ENCODE results near the gene GRK2.
"Not testable (repeated sequence)": the region's sequence is repeated elsewhere in the genome, so short reads cannot be mapped to it uniquely, and the experiment has no call there.

The GRK2 gene

DNA sequence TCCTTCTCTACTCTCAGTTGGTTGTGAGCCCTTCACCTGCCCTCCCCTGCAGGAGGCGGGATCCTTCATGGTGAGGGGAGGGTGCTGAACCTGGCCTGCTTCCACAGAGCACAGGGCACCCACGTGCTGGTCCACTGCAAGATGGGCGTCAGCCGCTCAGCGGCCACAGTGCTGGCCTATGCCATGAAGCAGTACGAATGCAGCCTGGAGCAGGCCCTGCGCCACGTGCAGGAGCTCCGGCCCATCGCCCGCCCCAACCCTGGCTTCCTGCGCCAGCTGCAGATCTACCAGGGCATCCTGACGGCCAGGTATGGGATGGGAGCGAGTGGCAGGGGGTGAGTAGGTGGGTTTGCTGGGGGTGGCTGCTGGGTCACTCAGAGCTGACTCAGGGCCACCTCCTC is 43.4 kb downstream of the GRK2 start:
- no peak for FAIRE-seq

DNA sequence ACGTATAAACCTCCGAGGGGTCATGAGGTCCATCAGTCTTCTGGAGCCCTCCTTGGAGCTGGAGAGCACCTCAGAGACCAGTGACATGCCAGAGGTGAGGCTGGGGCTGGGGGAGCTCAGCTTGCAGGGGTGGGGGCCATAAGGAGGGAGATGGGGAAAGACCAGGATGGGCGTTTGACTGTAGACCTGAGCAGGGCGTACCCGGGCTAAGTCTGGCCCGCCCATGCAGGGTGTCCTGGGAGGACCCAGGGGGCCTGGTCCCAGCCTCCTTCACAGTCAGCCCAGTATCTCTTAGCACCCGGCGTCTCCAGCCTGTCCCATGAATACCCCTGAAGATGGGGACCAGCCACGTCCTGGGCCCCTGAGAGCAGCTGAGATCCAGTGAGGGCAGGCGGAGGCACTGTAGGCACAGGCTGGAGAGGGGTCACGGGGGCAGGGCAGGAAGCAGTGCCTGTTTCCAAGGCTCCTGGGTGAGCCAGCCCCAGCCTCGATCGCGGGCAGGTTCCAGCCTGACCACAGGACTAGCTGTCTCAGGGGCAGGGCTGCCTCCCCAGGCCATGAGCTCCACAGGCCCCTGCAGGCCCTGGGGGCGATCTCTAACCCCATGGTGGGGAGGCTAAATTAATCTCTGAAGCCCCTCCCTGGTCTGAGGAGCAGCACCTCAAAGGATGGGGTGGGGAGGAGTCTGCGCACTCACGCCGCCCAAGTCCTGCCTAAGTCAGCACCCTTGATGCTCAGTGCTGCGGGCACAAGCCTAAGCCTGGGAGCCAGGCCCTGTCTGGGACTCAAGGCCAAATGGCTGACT is 44.2 kb downstream of the GRK2 start:
- DNase-seq (ENCODE audit: insufficient read length, low spot score) (no peak), FAIRE-seq (no peak)
- no peak for TF ChIP-seq POLR2A (IDR thresholded peaks at IDR 0.05; ENCODE audit: low read depth, low read length)

More for the DNA sequence above, 43.4 kb downstream of the GRK2 start:
- no peak for DNase-seq (ENCODE audit: insufficient read length, low spot score)
- no peak for TF ChIP-seq POLR2A (IDR thresholded peaks at IDR 0.05; ENCODE audit: low read depth, low read length)

DNA sequence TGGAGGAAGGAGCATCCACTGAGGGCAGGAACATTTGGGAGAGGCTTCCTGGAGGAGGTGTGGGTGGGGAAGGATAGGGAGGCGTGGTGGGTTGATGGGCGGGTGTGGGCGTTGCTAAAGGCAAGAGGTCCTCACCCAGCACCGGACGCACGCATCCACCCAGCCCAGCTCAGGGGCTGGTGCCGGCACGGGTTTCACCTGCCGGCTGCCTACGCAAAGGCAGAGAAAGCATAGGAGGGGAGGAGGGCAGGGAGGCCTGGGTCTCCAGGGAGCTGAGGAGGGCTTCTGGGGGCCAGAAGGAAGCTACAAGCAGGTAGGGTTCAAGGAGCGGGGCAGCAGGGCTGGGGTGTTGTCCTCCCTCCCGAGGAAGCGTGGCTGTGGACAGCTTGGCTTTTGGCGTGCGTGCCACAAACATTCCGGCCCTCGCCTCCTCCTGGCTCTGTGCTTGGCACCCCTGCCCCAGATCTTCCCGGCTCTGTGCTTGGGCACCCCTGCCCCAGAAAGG is 44.8 kb downstream of the GRK2 start:
- FAIRE-seq (no peak), DNase-seq (ENCODE audit: insufficient read length, low spot score) (no peak)
- no peak for TF ChIP-seq POLR2A (IDR thresholded peaks at IDR 0.05; ENCODE audit: low read depth, low read length)

DNA sequence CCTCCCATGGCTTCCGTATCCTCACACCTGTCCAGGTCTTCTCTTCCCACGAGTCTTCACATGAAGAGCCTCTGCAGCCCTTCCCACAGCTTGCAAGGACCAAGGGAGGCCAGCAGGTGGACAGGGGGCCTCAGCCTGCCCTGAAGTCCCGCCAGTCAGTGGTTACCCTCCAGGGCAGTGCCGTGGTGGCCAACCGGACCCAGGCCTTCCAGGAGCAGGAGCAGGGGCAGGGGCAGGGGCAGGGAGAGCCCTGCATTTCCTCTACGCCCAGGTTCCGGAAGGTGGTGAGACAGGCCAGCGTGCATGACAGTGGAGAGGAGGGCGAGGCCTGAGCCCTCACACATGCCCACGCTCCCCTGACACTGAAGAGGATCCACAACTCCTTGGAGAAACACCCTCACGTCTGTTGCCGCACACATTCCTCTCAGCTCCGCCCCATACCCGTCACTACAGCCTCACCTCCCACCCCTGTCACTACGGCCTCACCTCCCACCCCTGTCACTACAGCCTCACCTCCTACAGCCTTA is 45.3 kb downstream of the GRK2 start:
- no peak for FAIRE-seq
- no peak for DNase-seq (ENCODE audit: insufficient read length, low spot score)
- no peak for TF ChIP-seq POLR2A (IDR thresholded peaks at IDR 0.05; ENCODE audit: low read depth, low read length)

DNA sequence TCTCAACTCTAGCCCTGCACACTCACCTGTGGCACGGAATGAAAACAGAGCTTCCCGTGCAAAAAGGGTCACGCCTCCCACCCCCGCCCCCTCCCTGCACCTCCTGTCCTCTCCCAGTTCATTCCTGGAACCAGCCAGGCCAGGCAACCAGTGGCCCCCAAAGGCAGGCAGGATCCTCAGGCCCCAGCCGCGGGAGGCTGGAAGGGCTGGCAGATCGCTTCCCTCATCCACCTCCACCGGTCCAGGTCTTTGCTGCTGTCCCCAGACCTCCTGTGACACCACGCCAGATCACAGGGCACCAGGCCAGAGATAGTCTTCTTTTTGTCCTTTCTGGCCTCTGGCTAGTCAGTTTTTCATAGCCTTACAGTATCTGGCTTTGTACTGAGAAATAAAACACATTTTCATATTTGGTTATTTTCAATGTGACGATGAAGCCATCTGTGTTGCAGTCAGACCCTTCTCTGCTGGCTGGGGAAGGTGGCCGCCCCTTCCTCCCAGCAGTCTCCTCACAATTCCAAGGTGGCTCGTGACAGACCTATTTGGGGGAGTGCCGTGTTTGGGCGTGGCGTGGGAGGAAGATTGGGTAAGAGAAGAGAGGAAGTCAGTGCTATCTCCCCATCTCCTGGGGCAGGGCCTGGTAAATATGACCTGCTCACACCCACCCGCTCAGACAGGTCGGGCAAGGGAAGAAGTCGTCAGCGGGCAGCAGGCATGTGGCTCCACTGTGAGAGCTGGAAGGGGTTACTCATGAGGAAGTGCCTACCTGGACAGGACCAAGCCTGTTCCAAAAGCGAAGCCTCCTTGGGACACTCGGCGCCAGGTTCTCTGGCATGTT is 46.1 kb downstream of the GRK2 start:
- no peak for TF ChIP-seq POLR2A (IDR thresholded peaks at IDR 0.05; ENCODE audit: low read depth, low read length)
- FAIRE-seq (no peak), DNase-seq (ENCODE audit: insufficient read length, low spot score) (no peak)

DNA sequence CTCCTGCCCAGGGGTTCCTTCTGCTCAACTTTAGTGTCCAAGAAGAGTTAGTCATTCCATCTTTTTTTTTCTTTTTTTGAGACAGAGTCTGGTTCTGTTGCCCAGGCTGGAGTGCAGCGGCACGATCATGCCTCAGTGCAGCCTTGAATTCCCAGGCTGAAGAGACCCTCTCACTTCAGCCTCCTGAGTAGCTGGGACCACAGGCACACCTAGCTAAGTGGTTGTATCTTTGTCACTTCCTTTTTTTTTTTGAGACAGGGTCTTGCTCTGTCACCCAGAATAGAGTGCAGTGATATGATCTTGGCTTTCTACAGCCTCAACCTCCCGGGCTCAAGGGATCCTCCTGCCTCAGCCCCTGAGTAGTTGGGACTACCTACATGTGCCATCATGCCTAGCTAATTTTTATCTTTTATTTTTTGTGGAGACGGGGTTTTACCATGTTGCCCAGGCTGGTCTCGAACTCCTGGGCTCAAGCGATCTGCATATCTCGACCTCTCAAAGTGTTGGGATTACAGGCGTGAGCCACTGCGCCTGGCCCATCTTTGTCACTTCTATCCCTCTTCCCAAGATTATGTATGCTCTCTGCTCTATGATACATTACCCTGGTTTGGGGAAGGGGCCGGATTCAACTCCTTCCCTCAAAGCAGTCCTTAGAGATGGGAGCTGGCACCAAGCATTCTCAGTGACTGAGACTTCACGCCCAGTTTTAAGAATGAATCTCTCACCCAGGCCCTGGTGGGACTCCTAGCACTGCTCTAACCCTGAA is 47.0 kb downstream of the GRK2 start:
- TF ChIP-seq POLR2A (IDR thresholded peaks at IDR 0.05; ENCODE audit: low read depth, low read length) = no peak
- FAIRE-seq (no peak), DNase-seq (ENCODE audit: insufficient read length, low spot score) (no peak)

DNA sequence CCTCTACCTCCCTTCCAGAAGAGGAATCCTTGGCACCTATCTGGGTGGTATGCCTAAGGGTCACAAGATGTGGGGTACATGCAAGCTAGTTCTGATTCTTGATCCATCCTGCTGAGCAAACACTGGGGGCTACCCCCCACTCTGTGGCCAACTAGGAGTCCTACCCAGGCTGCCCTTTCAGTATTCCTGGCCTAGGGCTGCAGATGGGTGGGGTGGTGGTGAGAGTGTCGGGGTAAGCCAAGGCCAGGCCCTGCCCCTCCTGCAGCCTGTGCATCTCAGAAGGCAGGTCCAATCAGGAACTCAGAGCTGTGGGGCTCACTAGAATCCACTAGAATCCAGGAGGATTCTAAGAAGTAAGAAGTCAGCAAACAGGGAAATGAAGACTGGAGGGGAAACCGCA is 47.9 kb downstream of the GRK2 start:
- no peak for FAIRE-seq
- no peak for DNase-seq (ENCODE audit: insufficient read length, low spot score)
- TF ChIP-seq POLR2A (IDR thresholded peaks at IDR 0.05; ENCODE audit: low read depth, low read length) = no peak

DNA sequence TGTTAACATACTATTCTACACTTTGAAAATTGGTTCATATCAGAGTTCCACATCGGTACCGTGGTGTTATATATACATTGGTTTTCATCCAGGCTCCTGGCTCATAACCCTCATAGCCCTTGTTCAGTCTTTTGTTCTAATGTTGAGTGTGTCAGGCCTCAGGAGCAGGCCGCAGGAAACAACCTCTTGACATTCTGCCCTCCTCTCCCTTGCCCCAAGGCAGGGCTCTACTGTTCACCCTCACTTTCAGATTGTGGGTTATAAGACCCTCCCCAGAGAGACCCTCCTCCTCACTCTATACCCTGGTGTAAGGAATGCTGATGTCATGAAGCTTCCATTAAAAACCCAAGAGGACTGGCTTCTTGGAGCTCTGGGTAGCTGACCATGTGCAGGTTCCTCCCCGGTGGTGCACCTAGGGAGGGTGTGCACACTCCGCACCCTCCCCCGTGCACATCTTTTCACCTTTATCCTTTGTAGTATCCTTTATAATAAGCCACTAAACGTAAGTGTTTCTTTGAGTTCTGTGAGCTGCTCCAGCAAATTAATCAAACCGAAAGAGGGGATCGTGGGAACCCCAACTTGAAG is 49.1 kb downstream of the GRK2 start:
- DNase-seq (ENCODE audit: insufficient read length, low spot score) (no peak), FAIRE-seq (no peak)
- no peak for TF ChIP-seq POLR2A (IDR thresholded peaks at IDR 0.05; ENCODE audit: low read depth, low read length)

DNA sequence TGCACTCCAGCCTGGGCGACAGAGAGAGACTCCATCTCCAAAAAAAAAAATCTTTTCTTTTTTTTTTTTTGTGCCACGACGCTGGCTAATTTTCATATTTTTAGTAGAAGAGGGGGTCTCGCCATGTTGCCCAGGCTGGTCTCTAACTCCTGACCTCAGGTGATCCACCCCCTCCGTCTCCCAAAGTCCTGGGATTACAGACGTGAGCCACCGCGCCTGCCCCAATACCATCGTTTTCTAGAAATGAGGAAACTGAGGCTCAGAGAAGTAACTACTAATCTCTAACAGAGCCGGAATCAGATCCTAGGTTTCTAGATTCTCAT is 50.6 kb downstream of the GRK2 start:
- TF ChIP-seq POLR2A (IDR thresholded peaks at IDR 0.05; ENCODE audit: low read depth, low read length) = no peak
- no peak for FAIRE-seq

DNA sequence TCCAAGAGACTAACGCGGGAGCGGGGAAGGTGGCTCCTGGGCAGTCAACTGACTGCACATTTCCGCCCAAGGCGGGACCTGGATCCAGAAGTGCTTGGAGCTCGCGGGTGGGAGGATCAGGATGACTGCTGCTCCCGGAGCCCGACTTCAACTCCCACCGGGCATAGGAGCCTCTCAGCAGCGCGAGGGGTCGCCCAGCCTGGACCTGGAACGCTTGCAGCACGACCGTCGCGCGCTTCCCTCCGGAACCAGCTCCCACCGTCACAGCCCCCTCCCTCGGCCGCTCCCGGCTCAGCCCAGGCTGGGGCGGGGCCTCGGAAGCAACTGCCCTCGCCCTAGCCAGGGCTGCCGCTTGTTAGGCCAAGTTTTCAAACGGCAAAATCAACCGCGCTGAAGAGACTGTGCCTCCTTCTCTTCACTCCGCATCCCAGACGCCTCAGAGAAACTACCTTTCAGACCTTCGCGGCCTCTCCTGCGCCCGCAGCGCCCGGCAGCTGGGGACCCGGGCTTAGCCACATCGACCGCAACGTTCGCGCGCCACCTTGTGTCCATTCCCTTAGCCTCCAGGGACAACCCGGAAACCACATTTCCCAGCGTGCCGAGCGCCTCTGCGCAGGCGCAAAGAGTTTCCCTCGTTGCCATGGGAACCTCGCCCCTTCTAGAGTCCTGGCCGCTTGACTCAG is 51.1 kb downstream of the GRK2 start:
- DNase-seq (ENCODE audit: insufficient read length, low spot score) = peak; percentile 96
- no peak for FAIRE-seq
- TF ChIP-seq POLR2A (IDR thresholded peaks at IDR 0.05; ENCODE audit: low read depth, low read length) = peak; percentile 82

More for the DNA sequence above, 50.6 kb downstream of the GRK2 start:
- no peak for DNase-seq (ENCODE audit: insufficient read length, low spot score)

DNA sequence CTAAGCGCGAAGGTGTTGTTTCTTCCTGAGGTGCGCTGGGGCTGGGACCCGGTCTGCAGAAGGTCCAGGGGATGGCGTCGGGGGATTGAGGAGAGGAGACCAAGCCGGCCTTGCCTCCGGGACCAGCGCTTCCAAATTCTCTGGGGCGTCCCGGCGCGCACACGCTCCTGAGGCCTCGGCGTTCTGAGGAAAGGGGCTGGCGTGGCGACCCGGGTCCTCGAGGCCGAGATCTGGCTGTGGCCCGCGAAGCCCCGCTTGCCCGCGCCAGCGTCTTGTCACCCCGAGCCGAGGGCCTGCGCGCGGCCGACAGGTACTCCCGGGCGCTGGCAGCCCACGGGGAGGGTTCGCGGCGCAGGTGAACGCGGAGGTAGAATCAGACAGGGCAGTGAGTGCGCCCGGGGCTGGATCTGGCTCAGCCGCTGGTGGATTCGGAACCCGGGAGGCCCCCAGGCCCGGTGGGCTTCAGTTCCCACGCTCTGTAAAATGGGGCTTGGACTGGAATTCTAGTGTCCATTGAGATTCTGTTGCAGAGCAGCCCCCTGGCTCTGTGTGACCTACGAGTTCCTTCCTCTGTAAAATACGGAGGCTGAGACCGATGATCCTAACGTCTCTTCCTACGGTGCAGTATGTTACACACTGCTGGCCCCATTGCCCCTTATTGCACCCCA is 51.7 kb downstream of the GRK2 start:
- no peak for DNase-seq (ENCODE audit: insufficient read length, low spot score)
- TF ChIP-seq POLR2A (IDR thresholded peaks at IDR 0.05; ENCODE audit: low read depth, low read length) = no peak
- no peak for FAIRE-seq

DNA sequence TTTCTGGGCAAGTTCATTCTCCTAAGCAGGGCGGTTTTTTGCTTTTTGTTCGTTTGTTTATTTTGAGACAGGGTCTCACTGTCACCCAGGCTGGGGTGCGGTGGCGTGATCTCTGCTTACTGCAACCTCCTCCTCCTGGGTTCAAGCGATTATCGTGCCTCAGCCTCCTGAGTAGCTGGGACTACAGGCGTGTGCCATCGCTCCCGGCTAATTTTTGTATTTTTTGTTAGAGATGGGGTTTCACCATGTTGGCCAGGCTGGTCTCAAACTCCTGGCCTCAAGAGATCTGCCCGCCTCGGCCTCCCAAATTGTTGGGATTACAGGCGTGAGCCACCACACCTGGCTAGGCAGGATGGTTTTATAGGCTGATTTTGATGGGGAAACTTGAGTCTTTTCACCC is 52.6 kb downstream of the GRK2 start:
- not testable (repeated sequence) for FAIRE-seq; DNase-seq (ENCODE audit: insufficient read length, low spot score)
